Esophagus squamous epithelium (tissue), 4 donors: ENCODE measurements around the gene TRIM23.

Experiments
- POLR2A ChIP-seq, 4 donors: fragments of 450-650 bp; IDR thresholded peaks; one replicate each; pipeline ENCODE4 v1.6.1; 2017; ENCODE audit warnings: antibody characterized with exemption in 4 of 4, mild to moderate bottlenecking in 4 of 4, moderate library complexity in 3 of 4
- TF ChIP-seq, protein P1 (sequence below), 6 experiments: fragments of 450-650 bp in 4 of 6; fragments of 200-600 bp in 2 of 6; sonication (generic) in 2 of 6; IDR thresholded peaks; one replicate each; pipeline ENCODE4 v1.5.1; 2016 to 2019; ENCODE audit warnings: antibody characterized with exemption in 6 of 6, mild to moderate bottlenecking in 4 of 6, moderate library complexity in 4 of 6

DNA sequence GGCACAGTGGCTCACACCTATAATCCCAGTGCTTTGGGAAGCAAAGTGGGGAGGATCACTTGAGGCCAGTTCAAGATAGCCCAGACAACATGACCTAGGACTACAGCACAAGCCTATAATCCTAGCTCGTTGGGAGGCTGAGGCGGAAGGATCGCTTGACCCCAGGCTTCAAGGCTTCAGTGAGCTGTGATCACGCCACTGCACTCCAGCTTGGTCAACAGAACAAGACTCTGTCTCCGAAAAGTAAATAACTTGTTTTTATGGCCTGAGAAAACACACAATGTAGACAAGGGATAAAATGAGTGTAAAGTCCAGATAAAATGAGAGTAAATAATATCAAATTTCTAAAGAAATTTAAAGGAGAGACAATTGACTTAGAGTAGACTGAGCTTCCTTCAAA, 27.0 kb upstream of the TRIM23 start:
- TF ChIP-seq, protein P1, sequence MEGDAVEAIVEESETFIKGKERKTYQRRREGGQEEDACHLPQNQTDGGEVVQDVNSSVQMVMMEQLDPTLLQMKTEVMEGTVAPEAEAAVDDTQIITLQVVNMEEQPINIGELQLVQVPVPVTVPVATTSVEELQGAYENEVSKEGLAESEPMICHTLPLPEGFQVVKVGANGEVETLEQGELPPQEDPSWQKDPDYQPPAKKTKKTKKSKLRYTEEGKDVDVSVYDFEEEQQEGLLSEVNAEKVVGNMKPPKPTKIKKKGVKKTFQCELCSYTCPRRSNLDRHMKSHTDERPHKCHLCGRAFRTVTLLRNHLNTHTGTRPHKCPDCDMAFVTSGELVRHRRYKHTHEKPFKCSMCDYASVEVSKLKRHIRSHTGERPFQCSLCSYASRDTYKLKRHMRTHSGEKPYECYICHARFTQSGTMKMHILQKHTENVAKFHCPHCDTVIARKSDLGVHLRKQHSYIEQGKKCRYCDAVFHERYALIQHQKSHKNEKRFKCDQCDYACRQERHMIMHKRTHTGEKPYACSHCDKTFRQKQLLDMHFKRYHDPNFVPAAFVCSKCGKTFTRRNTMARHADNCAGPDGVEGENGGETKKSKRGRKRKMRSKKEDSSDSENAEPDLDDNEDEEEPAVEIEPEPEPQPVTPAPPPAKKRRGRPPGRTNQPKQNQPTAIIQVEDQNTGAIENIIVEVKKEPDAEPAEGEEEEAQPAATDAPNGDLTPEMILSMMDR (IDR thresholded peaks at IDR 0.05), result no peak
- no peak for TF ChIP-seq POLR2A (IDR thresholded peaks at IDR 0.05)
